GM23338 (cell line): Measurements from ENCODE around the gene MYOZ2. TPM values are rescaled to one million over a fixed set of nuclear protein-coding genes. Genes with fewer than 3 reads are reported as not detected.

Source experiments
- polyA plus RNA-seq: library from polyadenylated mRNA; unstranded; fragments of >200 nt; fragmentation: Nextera tagmentation; extraction: Ambion mirVana; gene quantifications from 2 replicates; pipeline ENCODE4 v1.2.1, GENCODE V29; 2016
- total RNA-seq: library from RNA; depleted of rRNA; stranded (reverse); fragments of >200 nt; shearing (Covaris generic); gene quantifications from 2 replicates; pipeline ENCODE4 v1.2.3, GENCODE V29; 2014; rRNA removed

The MYOZ2 gene
- total and polyA plus RNA-seq, 2 experiments from 2014 or later: not detected

Other genes starting within 250 kb of the MYOZ2 start
- 3.1 and 3.4 TPM in 2 replicates for gene SYNPO2, start 247.0 kb upstream of the MYOZ2 start, total RNA-seq
- 2.1 and 2.4 TPM in 2 replicates for gene SYNPO2, start 247.0 kb upstream of the MYOZ2 start, polyA plus RNA-seq
- 24.7 and 27.7 TPM in 2 replicates for gene USP53, start 76.9 kb downstream of the MYOZ2 start, total RNA-seq
- gene USP53, start 76.9 kb downstream of the MYOZ2 start, polyA plus RNA-seq: 12.4 and 17.1 TPM in 2 replicates
- not detected in 2 replicates for gene FABP2, start 186.3 kb downstream of the MYOZ2 start, total RNA-seq
- not detected in 2 replicates for gene FABP2, start 186.3 kb downstream of the MYOZ2 start, polyA plus RNA-seq